B cell (primary cell): ENCODE measurements around the gene MVK.

ENCODE experiments used
- CTCF ChIP-seq: fragments of 200-600 bp; IDR thresholded peaks from one replicate; pipeline ENCODE4 v1.8.0; 2022; ENCODE audit warnings: antibody characterized with exemption, mild to moderate bottlenecking
- EZH2 ChIP-seq: IDR thresholded peaks from 2 replicates; pipeline ENCODE4 v1.6.1; 2012; ENCODE audit warnings: borderline replicate concordance, low read depth, mild to moderate bottlenecking, moderate library complexity, low read length; ENCODE audit not compliant: insufficient read depth, poor library complexity, severe bottlenecking

GRCh38 chr12:109524466-109525278 lies 48.9 kb upstream of the MVK start:
- TF ChIP-seq CTCF: no peak
- TF ChIP-seq EZH2: no peak
